HG02678 (cell line): Measurements from ENCODE around the gene SF3B1.
"Not testable (repeated sequence)": the region's sequence is repeated elsewhere in the genome, so short reads cannot be mapped to it uniquely, and the experiment has no call there.

Source experiments
- ATAC-seq: cut with Tn5 transposase; IDR thresholded peaks from one replicate; pipeline ENCODE4 v1.9.1; 2021; ENCODE audit warnings: mild to moderate bottlenecking, moderate library complexity; ENCODE audit not compliant: unreplicated experiment

Gene SF3B1

DNA sequence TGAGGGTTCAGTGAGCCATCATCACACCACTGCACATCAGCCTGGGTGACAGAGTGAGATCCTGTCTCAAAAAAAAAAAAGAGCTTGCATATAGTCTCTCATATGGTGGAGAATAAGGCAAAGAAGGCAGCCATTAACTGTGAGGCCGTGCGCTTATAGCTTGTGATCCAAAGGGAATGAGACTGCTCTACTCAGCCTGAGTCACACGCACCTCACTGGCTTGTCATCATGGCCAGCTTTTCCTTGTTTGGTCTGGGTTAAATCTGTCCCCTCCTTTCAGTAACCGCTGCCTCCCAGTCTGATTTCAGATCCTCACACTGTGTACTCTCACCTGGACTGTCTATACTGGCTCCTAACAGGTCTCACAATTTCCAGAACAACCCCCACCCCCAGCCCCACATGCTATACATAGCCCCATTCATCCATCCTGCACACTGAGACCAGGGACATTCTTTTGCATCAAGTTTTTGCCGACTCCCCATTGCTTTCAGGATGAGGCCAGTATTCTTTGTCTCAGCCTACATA lies 88.9 kb downstream of the SF3B1 start:
- no peak for ATAC-seq

GRCh38 chr2:197343968-197344367 lies 90.9 kb downstream of the SF3B1 start:
- ATAC-seq: not testable (repeated sequence)

DNA sequence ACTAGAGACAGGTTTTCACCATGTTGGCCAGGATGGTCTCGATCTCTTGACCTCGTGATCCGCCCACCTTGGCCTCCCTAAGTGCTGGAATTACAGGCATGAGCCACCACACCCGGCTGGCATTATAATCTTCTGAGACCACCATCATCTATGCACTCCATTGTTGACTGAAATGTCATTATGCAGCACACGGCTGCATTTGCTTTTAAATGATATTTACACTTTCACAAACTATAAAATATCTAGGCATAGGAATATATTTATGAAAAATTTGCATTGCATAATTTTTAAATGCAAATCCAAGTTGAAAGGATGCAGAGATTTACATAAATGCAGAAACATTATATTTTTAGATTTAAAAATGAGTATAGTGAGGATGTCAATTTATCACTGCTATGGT lies 94.2 kb downstream of the SF3B1 start:
- no peak for ATAC-seq
